Measurements from ENCODE around the gene CENPH.
"Not testable (repeated sequence)": the region's sequence is repeated elsewhere in the genome, so short reads cannot be mapped to it uniquely, and the experiment has no call there.

DNA sequence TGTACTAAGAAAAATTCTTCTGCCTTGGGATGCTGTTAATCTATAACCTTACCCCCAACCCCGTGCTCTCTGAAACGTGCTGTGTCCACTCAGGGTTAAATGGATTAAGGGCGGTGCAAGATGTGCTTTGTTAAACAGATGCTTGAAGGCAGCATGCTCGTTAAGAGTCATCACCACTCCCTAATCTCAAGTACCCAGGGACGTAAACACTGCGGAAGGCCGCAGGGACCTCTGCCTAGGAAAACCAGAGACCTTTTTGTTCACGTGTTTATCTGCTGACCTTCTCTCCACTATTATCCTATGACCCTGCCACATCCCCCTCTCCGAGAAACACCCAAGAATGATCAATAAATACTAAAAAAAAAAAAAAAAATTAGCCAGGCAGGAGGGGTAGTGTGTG is 31.4 kb downstream of the CENPH start:
- not testable (repeated sequence) for TF ChIP-seq NRF1 (IDR thresholded peaks at IDR 0.05; ENCODE audit: low read depth, low read length); GABPA (IDR thresholded peaks at IDR 0.05; ENCODE audit: borderline replicate concordance, insufficient read depth, low read length)
- TF ChIP-seq, protein P1, sequence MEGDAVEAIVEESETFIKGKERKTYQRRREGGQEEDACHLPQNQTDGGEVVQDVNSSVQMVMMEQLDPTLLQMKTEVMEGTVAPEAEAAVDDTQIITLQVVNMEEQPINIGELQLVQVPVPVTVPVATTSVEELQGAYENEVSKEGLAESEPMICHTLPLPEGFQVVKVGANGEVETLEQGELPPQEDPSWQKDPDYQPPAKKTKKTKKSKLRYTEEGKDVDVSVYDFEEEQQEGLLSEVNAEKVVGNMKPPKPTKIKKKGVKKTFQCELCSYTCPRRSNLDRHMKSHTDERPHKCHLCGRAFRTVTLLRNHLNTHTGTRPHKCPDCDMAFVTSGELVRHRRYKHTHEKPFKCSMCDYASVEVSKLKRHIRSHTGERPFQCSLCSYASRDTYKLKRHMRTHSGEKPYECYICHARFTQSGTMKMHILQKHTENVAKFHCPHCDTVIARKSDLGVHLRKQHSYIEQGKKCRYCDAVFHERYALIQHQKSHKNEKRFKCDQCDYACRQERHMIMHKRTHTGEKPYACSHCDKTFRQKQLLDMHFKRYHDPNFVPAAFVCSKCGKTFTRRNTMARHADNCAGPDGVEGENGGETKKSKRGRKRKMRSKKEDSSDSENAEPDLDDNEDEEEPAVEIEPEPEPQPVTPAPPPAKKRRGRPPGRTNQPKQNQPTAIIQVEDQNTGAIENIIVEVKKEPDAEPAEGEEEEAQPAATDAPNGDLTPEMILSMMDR (IDR thresholded peaks at IDR 0.05; ENCODE audit: control extremely low read depth in 1 of 3, insufficient read depth in 1 of 3, low read depth in 1 of 3, low read length in 3 of 3), result not testable (repeated sequence)

Measured in H1 (cell line).